ENCODE measurements around the gene IMPDH1. TPM values are rescaled to one million over a fixed set of nuclear protein-coding genes. Genes with fewer than 3 reads are reported as not detected.

The IMPDH1 gene
- total and polyA plus RNA-seq, 2 donors (not counting 1 experiment from before 2014, with no cell fraction given): 54.9 to 90.6 TPM

DNA sequence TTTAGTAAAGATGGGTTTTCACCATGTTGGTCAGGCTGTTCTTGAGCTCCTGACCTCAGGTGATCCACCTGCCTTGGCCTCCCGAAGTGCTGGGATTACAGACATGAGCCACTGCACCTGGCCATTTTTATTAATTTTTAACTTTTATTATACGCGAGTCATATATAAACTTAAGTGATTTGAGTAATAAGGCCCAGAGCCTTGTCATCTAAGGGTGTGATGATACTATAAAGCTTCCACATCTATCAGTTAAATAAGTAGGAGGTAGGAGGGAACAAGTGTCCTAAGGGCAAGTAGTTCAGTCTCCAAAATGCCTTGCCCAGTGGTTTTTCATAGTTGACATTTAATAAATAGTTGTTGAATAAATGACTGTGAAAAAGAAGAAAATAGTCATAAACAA is 32.6 kb upstream of the IMPDH1 start:
- TF ChIP-seq, protein P1, sequence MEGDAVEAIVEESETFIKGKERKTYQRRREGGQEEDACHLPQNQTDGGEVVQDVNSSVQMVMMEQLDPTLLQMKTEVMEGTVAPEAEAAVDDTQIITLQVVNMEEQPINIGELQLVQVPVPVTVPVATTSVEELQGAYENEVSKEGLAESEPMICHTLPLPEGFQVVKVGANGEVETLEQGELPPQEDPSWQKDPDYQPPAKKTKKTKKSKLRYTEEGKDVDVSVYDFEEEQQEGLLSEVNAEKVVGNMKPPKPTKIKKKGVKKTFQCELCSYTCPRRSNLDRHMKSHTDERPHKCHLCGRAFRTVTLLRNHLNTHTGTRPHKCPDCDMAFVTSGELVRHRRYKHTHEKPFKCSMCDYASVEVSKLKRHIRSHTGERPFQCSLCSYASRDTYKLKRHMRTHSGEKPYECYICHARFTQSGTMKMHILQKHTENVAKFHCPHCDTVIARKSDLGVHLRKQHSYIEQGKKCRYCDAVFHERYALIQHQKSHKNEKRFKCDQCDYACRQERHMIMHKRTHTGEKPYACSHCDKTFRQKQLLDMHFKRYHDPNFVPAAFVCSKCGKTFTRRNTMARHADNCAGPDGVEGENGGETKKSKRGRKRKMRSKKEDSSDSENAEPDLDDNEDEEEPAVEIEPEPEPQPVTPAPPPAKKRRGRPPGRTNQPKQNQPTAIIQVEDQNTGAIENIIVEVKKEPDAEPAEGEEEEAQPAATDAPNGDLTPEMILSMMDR (IDR thresholded peaks at IDR 0.05): no peak
- TF ChIP-seq EZH2 (IDR thresholded peaks at IDR 0.05; ENCODE audit: borderline replicate concordance, insufficient read depth, low read depth, low read length, poor library complexity, severe bottlenecking): no peak
- Histone ChIP-seq H3K36me3 (replicated peaks in 1 of 2; ENCODE audit: control extremely low read depth in 1 of 2, control insufficient read depth in 1 of 2, extremely low read depth in 1 of 2, insufficient read depth in 2 of 2, low read length in 1 of 2) (no peaks in the 10 kb centered on the region), H3K27ac (ENCODE audit: low read length in 2 of 2) (no peak overlapping the region), H2AFZ (ENCODE audit: insufficient read depth, low read depth, low read length, poor library complexity, severe bottlenecking) (no peak overlapping the region), H3K27me3 (replicated peaks in 1 of 4; ENCODE audit: control extremely low read depth in 1 of 4, control insufficient read depth in 3 of 4, insufficient read depth in 4 of 4, low read length in 3 of 4) (no peaks in the 10 kb centered on the region), H3K79me2 (ENCODE audit: control insufficient read depth, insufficient read depth, low read length) (no peaks in the 10 kb centered on the region), H3K4me3 (ENCODE audit: control extremely low read depth in 1 of 5, extremely low read depth in 1 of 5, insufficient read depth in 1 of 5, low read depth in 2 of 5, low read length in 4 of 5) (no peak overlapping the region), H3K4me1 (ENCODE audit: control insufficient read depth in 2 of 2, insufficient read depth in 2 of 2, low read length in 2 of 2) (peaks cover 18 to 28% of the 10 kb centered on the region in 2 donors), H4K20me1 (ENCODE audit: control insufficient read depth, insufficient read depth, low read length, poor library complexity, severe bottlenecking) (no peaks in the 10 kb centered on the region), H3K9ac (ENCODE audit: low read length) (no peak overlapping the region), H3K9me3 (ENCODE audit: control extremely low read depth in 1 of 3, control insufficient read depth in 2 of 3, insufficient read depth in 1 of 3, low read length in 2 of 3) (no peaks in the 10 kb centered on the region), H3K4me2 (replicated peaks; ENCODE audit: low read depth, low read length, poor library complexity, severe bottlenecking) (no peak overlapping the region)
- Mint-ChIP-seq H3K9me3 (ENCODE audit: insufficient read depth) (no peaks in the 10 kb centered on the region), H3K27me3 (no peaks in the 10 kb centered on the region), H3K4me3 (no peak overlapping the region), H3K4me1 (peaks cover 24% of the 10 kb centered on the region), H3K27ac (no peak overlapping the region)
- WGBS (ENCODE audit: insufficient coverage): no CpG with 5 or more reads among the region's 3 CpGs
- no peak for DNase-seq
- ATAC-seq (ENCODE audit: low read depth): no peak
- intact Hi-C loops (cut with micrococcal nuclease): no loop called here
- ChIA-PET CTCF (interaction anchor here (7.6 to 11.8 kb wide), 2 partner anchors 15 to 18 kb away, joined by 46 to 133 read pairs; no protein-coding TSS in a partner anchor), POLR2A (no interaction called here)

DNA sequence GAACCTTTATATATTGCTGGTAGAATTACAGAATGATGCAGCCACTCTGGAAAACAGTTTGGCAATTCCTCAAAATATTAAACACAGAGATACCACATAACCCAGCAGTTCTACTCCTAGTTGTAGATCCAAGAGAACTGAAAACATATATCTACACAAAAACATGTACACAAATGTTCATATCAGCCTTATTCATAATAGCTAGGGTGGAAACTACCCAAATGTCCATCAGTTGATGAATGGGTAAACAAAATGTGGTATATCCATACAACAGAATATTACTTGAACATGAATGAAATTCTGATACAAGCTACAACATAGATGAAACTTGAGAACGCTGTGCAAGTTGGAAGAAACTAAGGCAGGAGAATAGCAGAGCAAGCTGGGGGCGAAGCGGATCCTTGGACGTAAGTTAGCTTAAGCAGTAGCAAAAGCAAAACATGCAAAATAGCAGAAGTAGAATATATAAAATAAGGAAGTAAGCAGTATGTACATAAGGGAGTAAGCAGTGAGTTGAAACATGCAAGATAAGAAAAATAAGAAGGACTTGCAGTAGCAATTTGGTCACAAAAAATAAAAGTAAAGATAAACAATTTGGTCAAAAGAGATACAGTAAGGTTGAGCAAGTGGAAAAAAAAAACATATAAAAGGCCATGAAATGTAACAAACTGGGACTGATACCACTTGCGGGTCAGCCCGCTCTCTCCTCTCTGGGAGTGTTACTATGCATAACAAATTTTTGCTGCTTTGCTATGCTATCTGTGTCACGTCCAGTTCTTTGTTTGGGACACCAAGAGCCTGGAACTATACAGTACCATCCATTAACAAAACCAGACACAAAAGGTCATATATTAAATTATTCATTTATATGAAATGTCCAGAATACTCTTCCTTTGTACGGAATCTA is 27.9 kb upstream of the IMPDH1 start:
- peak; percentile 68 for DNase-seq
- H3K27me3 Mint-ChIP-seq: no peaks in the 10 kb centered on the region
- Histone ChIP-seq H3K9ac (ENCODE audit: low read length) (peak overlapping the region; percentile 37), H3K4me3 (ENCODE audit: control extremely low read depth in 1 of 5, extremely low read depth in 1 of 5, insufficient read depth in 1 of 5, low read depth in 2 of 5, low read length in 4 of 5) (peak overlapping the region in 4 of 5 experiments; percentile 11 to 55 (median 38)), H4K20me1 (ENCODE audit: control insufficient read depth, insufficient read depth, low read length, poor library complexity, severe bottlenecking) (no peaks in the 10 kb centered on the region), H2AFZ (ENCODE audit: insufficient read depth, low read depth, low read length, poor library complexity, severe bottlenecking) (peak overlapping the region; percentile 42), H3K27me3 (replicated peaks in 1 of 4; ENCODE audit: control extremely low read depth in 1 of 4, control insufficient read depth in 3 of 4, insufficient read depth in 4 of 4, low read length in 3 of 4) (no peaks in the 10 kb centered on the region), H3K9me3 (ENCODE audit: control extremely low read depth in 1 of 3, control insufficient read depth in 2 of 3, insufficient read depth in 1 of 3, low read length in 2 of 3) (no peaks in the 10 kb centered on the region), H3K4me1 (ENCODE audit: control insufficient read depth in 2 of 2, insufficient read depth in 2 of 2, low read length in 2 of 2) (peaks cover 19 to 24% of the 10 kb centered on the region in 2 donors), H3K36me3 (replicated peaks in 1 of 2; ENCODE audit: control extremely low read depth in 1 of 2, control insufficient read depth in 1 of 2, extremely low read depth in 1 of 2, insufficient read depth in 2 of 2, low read length in 1 of 2) (no peaks in the 10 kb centered on the region), H3K4me2 (replicated peaks; ENCODE audit: low read depth, low read length, poor library complexity, severe bottlenecking) (peak overlapping the region; percentile 70), H3K79me2 (ENCODE audit: control insufficient read depth, insufficient read depth, low read length) (no peaks in the 10 kb centered on the region), H3K27ac (ENCODE audit: low read length in 2 of 2) (peak overlapping the region; percentile 60 to 65)
- H3K4me3 Mint-ChIP-seq: peak overlapping the region; percentile 65
- 0% methylated on average over 3 of the region's 8 CpGs for WGBS (ENCODE audit: insufficient coverage)
- ChIA-PET POLR2A (interaction anchor here (0.8 to 1.2 kb wide), 2 partner anchors 18 kb away, joined by 4 read pairs; partner anchors contain the start of gene HILPDA), CTCF (interaction anchor here (1.7 to 11.8 kb wide), 4 partner anchors 11 to 23 kb away, joined by 5 to 133 read pairs (median 15); no protein-coding TSS in a partner anchor)
- intact Hi-C loops (cut with micrococcal nuclease): loop anchor here (1.0 kb wide), 1 partner anchor 18 kb away; the partner anchor contains the start of gene HILPDA
- no peaks in the 10 kb centered on the region for H3K9me3 Mint-ChIP-seq (ENCODE audit: insufficient read depth)
- peak overlapping the region; percentile 87 for H3K27ac Mint-ChIP-seq
- ATAC-seq (ENCODE audit: low read depth): peak; percentile 93
- TF ChIP-seq, protein P1 (IDR thresholded peaks at IDR 0.05): no peak
- TF ChIP-seq EZH2 (IDR thresholded peaks at IDR 0.05; ENCODE audit: borderline replicate concordance, insufficient read depth, low read depth, low read length, poor library complexity, severe bottlenecking): no peak
- H3K4me1 Mint-ChIP-seq: peaks cover 23% of the 10 kb centered on the region

All from B cell (primary cell).